ENCODE results near the gene PLA2G4A. TPM values are rescaled to one million over a fixed set of nuclear protein-coding genes. Genes with fewer than 3 reads are reported as not detected.

Gene PLA2G4A
- total RNA-seq, 2 donors from 2014 or later: 3.1 to 6.3 TPM

GRCh38 chr1:187032982-187033692, 204.4 kb downstream of the PLA2G4A start:
- H3K36me3 ChIP-seq: no peaks in the 10 kb centered on the region
- intact Hi-C loops (cut with DNase I): no loop called here
- H3K9me3 ChIP-seq: no peaks in the 10 kb centered on the region

DNA sequence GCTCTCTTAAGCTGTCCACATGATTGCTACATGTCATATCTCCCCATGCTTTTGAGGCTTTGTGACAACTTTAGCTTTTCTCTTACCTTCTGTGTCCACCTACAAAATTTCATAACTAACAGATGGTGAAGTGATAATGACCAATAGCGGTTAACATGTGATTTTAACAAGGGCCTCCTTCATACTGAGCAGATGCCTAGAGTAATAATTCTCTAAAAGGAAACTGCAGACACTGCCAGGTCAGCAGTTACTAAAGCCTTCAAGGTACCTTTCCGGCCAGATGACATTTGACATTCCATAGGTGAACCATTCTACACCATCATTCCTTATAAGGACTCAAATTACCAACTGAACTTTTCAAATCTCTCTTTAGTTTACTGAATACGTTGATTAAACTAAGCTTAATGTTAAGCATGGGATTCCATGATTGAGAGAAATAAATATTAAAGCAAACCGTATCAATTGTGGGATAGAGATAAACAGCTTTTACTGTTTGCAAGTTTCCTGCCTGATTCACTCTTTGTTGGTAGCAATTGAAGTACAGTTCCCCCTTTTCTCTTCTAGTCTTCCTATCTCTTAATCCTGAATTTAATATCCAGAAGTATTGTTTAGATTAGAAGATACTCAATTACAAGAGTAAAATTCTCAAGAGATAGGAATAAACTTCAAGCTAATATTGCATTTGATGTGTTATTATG, 205.1 kb downstream of the PLA2G4A start:
- Histone ChIP-seq H3K9me3 (no peaks in the 10 kb centered on the region), H3K36me3 (no peaks in the 10 kb centered on the region)
- TF ChIP-seq, protein P1, sequence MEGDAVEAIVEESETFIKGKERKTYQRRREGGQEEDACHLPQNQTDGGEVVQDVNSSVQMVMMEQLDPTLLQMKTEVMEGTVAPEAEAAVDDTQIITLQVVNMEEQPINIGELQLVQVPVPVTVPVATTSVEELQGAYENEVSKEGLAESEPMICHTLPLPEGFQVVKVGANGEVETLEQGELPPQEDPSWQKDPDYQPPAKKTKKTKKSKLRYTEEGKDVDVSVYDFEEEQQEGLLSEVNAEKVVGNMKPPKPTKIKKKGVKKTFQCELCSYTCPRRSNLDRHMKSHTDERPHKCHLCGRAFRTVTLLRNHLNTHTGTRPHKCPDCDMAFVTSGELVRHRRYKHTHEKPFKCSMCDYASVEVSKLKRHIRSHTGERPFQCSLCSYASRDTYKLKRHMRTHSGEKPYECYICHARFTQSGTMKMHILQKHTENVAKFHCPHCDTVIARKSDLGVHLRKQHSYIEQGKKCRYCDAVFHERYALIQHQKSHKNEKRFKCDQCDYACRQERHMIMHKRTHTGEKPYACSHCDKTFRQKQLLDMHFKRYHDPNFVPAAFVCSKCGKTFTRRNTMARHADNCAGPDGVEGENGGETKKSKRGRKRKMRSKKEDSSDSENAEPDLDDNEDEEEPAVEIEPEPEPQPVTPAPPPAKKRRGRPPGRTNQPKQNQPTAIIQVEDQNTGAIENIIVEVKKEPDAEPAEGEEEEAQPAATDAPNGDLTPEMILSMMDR (IDR thresholded peaks at IDR 0.05): no peak

More at GRCh38 chr1:187032982-187033692, 204.4 kb downstream of the PLA2G4A start:
- TF ChIP-seq, protein P1 (IDR thresholded peaks at IDR 0.05): no peak
- H3K4me3 ChIP-seq: no peak overlapping the region
- no peaks in the 10 kb centered on the region for H3K27me3 ChIP-seq
- no peak overlapping the region for H3K27ac ChIP-seq
- no peaks in the 10 kb centered on the region for H3K4me1 ChIP-seq
- DNase-seq: no peak
- no peak overlapping the region for H3K9ac ChIP-seq (ENCODE audit: low read depth in 2 of 2, low read length in 2 of 2)

DNA sequence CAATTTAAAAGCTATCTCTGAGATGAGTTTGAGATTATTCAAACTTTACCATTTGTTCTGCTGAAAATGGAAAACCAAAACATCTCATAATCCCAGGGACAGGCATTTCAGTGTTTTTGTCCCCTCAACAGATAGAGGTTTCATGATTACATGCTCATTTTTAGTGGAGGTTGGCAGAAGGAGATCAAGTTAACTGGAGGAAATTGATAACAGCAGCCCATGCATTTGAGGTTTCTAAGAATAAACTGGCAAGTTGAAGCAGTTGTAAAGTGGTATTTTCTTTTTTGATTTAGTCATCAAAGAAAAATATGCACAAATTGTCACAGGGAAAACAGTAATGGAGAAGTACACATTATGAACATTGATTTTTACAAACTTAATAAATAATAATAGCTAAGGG, 205.8 kb downstream of the PLA2G4A start:
- Histone ChIP-seq H3K4me1 (no peaks in the 10 kb centered on the region), H3K27me3 (no peaks in the 10 kb centered on the region), H3K27ac (no peak overlapping the region), H3K9ac (ENCODE audit: low read depth in 2 of 2, low read length in 2 of 2) (no peak overlapping the region), H3K9me3 (no peaks in the 10 kb centered on the region), H3K36me3 (no peaks in the 10 kb centered on the region), H3K4me3 (no peak overlapping the region)
- DNase-seq: no peak
- TF ChIP-seq, protein P1 (IDR thresholded peaks at IDR 0.05): no peak
- intact Hi-C loops (cut with DNase I): no loop called here

More for the DNA sequence above, 205.1 kb downstream of the PLA2G4A start:
- DNase-seq: no peak
- H3K27me3 ChIP-seq: no peaks in the 10 kb centered on the region
- intact Hi-C loops (cut with DNase I): no loop called here
- no peak overlapping the region for H3K27ac ChIP-seq
- no peak overlapping the region for H3K4me3 ChIP-seq
- no peak overlapping the region for H3K9ac ChIP-seq (ENCODE audit: low read depth in 2 of 2, low read length in 2 of 2)
- H3K4me1 ChIP-seq: no peaks in the 10 kb centered on the region

DNA sequence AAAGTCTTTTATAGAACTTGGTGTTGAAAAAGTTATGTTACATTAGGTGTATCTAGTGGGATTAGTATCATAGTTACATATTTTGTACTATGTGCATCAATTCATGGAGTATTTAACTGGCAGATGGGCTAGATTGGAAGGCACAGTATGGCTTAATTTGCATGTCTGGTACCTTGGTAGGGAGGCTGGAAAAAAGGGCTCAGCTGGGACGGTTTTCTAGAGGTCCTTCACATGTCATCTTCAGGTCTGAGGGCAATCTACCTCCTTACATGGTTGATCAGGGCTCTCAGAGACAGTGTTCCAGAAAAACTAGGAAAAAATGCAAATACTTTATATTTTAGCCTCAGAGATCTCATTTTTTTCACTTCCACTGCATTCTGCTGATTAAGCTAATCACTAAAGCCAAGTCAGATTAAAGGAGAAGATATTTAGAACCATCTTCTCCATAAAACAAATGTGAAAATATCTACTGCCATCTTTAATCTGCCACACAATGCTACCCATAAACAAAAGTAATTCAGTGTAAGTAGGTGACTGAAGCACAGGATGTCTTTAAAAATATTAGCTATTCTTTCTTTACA, 209.3 kb downstream of the PLA2G4A start:
- DNase-seq: no peak
- Histone ChIP-seq H3K9me3 (no peaks in the 10 kb centered on the region), H3K4me3 (no peak overlapping the region), H3K4me1 (no peaks in the 10 kb centered on the region), H3K9ac (ENCODE audit: low read depth in 2 of 2, low read length in 2 of 2) (no peak overlapping the region), H3K36me3 (no peaks in the 10 kb centered on the region), H3K27ac (no peak overlapping the region), H3K27me3 (no peaks in the 10 kb centered on the region)
- TF ChIP-seq, protein P1 (IDR thresholded peaks at IDR 0.05): no peak
- intact Hi-C loops (cut with DNase I): no loop called here

Other genes with a start within 250 kb of the PLA2G4A start
- 10 to 100 TPM in 1 of 2 donors, under 1 TPM in 1; 0.57 to 14.9 TPM for gene PTGS2, start 148.5 kb upstream of the PLA2G4A start, total RNA-seq